Stimulated activated CD8-positive, alpha-beta memory T cell treated with anti-CD3 and anti-CD28 coated beads, Interleukin-15, amount 100 ng/mL, for 4 hours (primary cell): ENCODE results near the gene PLBD2.

Source experiments
- DNase-seq, 2 donors: peaks; one replicate each; pipeline ENCODE4 v3.0.0-alpha.2; 2020; ENCODE audit warnings: low read depth in 2 of 2

The PLBD2 gene

GRCh38 chr12:113358381-113359132 is at the start of gene PLBD2:
TSS of gene PLBD2 (plus strand) at chr12:113358587. CDS start at chr12:113358601, 14 bp downstream.
- peak; percentile 90 to 91 for DNase-seq

- no peak for DNase-seq
Observed at GRCh38 chr12:113310489-113310888, 47.9 kb upstream of the PLBD2 start.

- DNase-seq, result no peak
Observed at GRCh38 chr12:113314121-113314529, 44.3 kb upstream of the PLBD2 start.

- no peak for DNase-seq
Observed at GRCh38 chr12:113315358-113315757, 43.0 kb upstream of the PLBD2 start.

GRCh38 chr12:113316155-113316554 is 42.2 kb upstream of the PLBD2 start:
- no peak for DNase-seq

- no peak for DNase-seq
Observed at GRCh38 chr12:113317122-113317521, 41.3 kb upstream of the PLBD2 start.

GRCh38 chr12:113318046-113318656 is 40.2 kb upstream of the PLBD2 start:
- no peak for DNase-seq

- DNase-seq, result no peak
Observed at GRCh38 chr12:113318900-113319628, 39.3 kb upstream of the PLBD2 start.

- no peak for DNase-seq
Observed at GRCh38 chr12:113320401-113320800, 38.0 kb upstream of the PLBD2 start.

- DNase-seq, result no peak
Observed at GRCh38 chr12:113322343-113322742, 36.0 kb upstream of the PLBD2 start.

- no peak for DNase-seq
Observed at GRCh38 chr12:113325916-113326315, 32.5 kb upstream of the PLBD2 start.

- DNase-seq, result no peak
Observed at GRCh38 chr12:113326775-113327395, 31.5 kb upstream of the PLBD2 start.

- DNase-seq, result no peak
Observed at GRCh38 chr12:113328368-113328889, 30.0 kb upstream of the PLBD2 start.

- DNase-seq, result no peak
Observed at GRCh38 chr12:113329022-113329790, 29.2 kb upstream of the PLBD2 start.

- DNase-seq, result no peak
Observed at GRCh38 chr12:113329791-113330417, 28.5 kb upstream of the PLBD2 start.

- DNase-seq, result no peak
Observed at GRCh38 chr12:113330505-113330904, 27.9 kb upstream of the PLBD2 start.

- no peak for DNase-seq
Observed at GRCh38 chr12:113332688-113333417, 25.5 kb upstream of the PLBD2 start.

- no peak for DNase-seq
Observed at GRCh38 chr12:113333418-113333750, 25.0 kb upstream of the PLBD2 start.

- no peak for DNase-seq
Observed at GRCh38 chr12:113333877-113334785, 24.3 kb upstream of the PLBD2 start.
